HG03103 (cell line): ENCODE results near the gene SBNO1.
"Not testable (repeated sequence)": the region's sequence is repeated elsewhere in the genome, so short reads cannot be mapped to it uniquely, and the experiment has no call there.

ENCODE experiments used
- ATAC-seq: cut with Tn5 transposase; IDR thresholded peaks from one replicate; pipeline ENCODE4 v1.9.1; 2021; ENCODE audit warnings: low read depth; ENCODE audit not compliant: unreplicated experiment

Gene SBNO1

DNA sequence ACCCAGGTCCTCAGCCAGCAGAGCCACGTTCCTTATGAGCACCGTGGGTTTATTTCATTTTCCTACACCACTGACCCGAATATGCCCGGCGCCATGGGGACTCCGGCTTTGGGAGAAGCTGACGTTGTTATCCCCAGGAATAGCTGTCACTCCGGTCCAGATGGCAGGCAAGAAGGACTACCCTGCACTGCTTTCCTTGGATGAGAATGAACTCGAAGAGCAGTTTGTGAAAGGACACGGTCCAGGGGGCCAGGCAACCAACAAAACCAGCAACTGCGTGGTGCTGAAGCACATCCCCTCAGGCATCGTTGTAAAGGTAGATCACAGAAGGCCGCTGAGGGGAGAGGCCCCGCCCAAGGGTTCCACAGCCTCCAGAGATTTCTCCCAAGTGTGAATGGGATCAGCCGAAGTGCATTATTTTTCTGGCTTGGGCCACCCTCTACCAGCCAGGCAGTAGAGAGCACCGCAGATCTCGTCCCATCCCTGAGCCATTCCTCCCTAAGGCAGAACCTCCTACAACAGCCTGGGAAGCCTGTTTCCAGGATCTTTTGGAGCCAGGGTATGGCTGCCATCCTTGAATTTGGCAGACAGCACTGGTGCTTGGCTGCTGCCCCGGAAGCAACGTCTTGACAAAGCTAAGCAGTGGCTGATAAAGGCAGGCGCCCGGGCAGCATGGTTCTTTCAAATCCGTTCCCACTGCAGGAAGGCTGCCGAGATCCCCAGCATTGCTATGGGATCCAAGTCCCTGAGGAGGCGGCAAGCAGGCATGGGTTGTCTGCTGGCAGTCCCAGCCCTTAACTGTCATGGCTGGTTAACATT is 110.8 kb downstream of the SBNO1 start:
- ATAC-seq: no peak

DNA sequence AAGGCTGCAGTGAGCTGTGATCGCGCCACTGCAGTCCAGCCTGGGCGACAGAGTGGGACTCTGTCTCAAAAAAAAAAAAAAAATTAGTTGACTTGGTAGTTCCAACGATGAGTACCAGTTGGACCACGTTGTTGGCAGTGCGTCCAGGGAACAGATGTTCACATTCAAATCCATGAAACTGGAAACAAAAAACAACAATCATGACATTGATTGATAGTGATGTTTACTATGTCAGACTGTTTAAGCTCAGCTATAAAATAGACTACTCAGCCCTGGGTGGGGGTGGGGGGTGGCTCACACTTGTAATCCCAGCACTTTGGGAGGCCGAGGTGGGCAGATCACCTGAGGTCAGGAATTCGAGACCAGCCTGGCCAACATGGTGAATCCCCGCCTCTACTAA is 112.3 kb downstream of the SBNO1 start:
- not testable (repeated sequence) for ATAC-seq

DNA sequence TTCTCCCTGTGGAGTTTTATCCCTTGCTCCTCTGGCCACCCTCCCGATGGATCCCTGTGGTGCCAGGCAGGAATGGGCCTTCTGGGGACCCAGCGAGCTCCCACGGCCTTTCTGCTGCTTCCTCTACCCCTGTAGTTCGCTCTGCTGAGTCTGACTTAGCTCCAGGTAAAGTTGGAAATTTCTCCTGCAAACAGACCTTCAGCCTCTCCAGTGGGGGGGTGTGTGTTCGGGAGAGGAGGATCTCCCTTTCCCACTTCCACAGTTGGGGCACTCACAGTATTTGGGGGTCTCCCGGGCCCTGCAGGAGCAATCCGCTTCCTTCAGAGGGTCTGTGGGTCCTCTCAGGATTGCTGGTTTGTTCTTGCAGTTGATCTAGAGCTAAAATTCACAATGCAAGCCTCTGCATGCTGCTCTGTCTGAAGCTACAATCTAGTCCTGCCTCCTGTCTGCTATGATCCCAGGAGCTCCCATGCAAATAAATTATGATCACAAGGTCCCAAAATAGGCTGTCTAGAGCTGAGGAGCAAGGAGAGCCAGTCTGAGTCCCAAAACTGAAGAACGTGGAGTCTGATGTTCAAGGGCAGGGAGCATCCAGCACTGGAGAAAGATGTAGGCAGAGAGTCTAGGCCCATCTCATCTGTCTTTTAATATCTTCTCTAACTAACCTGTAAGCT is 113.1 kb downstream of the SBNO1 start:
- no peak for ATAC-seq

DNA sequence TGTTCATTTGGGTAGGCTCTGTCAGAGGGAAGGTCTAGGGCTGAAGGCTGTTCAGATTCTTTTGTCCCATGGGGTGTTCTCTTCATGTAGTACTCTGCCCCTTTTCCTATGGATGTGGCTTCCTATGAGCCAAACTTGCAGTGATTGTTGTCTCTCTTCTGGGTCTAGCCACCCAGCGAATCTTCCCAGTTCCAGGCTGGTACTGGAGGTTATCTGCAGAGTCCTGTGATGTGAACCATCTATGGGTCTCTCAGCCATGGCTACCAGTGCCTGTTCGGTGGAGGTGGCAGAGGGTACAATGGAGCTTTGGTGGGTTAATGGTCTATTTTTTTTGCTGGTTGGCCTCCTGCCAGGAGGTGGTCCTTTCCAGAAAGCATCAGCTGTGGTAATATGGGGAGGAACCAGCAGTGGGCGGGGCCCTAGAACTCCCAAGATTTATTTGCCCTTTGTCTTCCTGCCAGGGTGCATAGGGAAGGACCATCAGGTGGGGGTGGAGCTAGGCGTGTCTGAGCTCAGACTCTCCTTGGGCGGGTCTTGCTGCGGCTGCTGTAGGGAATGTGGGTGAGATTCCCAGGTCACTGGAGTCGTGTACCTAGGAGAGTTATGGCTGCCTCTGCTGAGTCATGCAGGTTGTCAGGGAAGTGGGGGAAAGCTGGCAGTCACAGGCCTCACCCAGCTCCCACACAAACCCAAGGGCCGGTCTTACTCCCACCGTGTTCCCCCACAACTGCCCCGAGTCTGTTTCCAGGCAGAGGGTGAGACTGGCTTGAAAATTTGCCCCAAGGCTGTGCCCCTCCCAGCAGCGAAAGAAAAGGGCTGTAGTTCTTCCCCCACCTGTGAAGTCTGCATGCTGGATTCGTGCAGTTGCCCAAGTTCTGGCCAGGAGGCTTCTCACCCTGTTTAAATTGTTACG is 113.9 kb downstream of the SBNO1 start:
- ATAC-seq: no peak

DNA sequence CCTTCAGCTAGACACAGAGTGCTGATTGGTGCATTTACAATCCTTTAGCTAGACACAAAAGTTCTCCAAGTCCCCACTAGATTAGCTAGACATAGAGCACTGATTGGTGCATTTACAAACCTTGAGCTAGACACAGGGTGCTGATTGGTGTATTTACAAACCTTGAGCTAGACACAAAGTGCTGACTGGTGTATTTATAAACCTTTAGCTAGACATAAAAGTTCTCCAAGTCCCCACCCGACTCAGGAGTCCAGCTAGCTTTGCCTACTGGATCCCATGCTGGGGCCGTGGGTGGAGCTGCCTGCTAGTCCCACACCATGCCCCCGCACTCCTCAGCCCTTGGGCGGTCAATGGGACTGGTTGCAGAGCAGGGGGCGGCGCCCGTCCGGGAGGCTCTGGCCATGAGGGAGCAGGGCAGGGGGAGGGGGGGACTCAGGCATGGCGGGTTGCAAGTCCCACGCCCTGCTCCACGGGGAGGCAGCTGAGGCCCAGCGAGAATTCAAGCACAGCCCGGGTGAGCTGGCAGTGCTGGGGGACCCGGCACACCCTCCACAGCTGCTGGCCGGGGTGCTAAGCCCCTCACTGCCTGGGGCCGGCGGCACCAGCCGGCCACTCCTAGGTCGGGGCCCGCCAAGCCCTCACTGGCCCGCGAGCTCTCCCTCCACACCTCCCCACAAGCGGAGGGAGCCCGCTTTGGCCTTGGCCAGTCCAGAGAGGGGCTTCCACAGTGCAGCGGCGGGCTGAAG is 115.5 kb downstream of the SBNO1 start:
- not testable (repeated sequence) for ATAC-seq

DNA sequence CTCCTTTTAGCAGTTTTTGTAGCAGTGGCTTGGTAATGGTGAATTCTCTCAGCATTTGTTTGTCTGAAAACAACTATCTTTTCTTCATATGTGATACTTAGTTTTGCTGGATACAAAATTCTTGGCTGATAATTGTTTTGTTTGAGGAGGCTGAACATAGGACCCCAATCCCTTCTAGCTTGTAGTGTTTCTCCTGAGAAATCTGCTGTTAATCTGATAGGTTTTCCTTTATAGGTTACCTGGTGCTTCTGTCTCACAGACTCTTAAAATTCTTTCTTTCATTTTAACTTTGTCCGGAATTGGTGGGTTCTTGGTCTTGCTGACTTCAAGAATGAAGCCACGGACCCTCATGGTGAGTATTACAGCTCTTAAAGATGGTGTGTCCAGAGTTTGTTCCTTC is 116.5 kb downstream of the SBNO1 start:
- not testable (repeated sequence) for ATAC-seq

DNA sequence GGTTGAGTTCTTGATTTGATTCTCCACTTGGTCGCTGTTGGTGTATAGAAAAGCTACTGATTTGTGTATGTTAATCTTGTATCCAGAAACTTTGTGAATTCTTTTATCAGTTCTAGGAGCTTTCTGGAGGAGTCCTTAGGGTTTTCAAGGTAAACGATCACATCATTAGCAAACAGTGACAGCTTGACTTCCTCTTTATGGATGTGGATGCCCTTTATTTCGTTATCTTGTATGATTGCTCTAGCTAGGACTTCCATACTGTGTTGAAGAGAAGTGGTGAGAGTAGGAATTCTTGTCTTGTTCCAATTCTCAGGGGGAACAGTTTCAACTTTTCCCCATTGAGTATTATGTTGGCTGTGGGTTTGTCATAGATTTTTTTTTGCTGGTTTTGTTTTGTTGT is 119.0 kb downstream of the SBNO1 start:
- no peak for ATAC-seq

DNA sequence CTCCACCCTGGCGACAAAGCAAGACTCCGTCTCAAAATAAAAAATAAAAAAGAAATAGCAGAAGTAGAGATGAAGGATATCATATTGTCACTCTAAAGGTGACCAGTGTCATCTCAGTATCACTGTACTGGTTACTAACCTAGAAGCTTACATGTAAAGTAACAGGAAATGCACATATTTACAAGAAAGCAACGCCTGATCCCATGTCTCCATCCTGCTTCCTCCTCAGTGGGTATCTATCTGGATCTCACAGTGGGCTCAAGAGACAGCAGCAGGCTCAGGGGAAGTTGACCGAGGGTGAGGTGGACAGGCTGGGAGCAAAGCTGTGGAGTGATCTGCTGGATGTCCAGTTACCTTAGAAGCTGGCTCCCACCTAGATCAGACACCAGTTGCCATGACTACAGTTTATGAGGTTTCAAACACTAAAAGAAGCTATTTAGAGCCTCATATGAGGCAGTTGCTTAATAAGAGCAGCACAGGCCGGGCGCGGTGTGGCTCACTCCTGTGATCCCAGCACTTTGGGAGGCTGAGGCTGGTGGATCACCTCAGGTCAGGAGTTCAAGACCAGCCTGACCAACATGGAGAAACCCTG is 120.9 kb downstream of the SBNO1 start:
- no peak for ATAC-seq

DNA sequence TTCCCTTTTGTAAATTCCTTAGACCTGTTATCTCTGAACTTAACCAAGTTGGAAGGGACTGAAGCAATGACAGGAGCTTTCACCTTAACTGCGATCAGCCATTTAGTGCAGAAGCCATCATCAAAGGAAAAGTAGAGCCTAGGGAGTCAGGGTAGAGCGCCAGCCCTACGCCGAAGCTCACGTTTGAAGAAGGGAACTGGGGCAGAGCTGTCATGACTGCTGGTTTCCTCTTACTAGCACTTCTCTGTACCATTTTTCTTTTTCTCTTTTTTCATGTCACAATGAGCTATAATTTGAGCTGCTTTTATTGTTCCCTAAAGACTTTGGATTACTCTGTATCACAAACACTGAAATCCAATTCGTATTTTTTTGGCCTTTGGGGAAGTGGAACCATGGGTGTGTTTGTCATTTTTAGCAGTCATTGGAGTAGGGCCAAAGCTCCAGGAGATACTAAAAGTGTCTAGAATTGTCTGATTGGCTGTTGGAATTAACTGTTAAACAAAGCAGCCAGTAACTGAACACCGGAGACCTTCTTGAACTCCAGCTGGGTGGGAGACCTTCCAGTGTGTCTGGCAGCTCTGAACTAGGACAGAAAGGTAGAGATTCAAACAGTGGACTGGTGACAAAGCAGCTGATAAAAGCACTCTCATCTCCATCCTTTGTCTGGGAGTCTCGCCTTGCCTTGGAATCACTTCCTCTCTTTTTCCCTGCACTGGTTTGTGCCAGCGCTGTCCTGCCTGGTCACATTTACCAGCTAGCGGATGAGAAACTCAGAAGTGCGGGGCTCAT is 122.3 kb downstream of the SBNO1 start:
- no peak for ATAC-seq
